Cardiac muscle cell (in vitro differentiated cells and primary cell): ENCODE results near the gene DHH. TPM values are rescaled to one million over a fixed set of nuclear protein-coding genes. Genes with fewer than 3 reads are reported as not detected.

ENCODE experiments used
- DNase-seq, 2 donors: peaks; one replicate each; pipeline versions ENCODE4 v3.0.0 to v3.0.0-alpha.2; 2010 to 2017; ENCODE audit warnings: low read depth in 1 of 2, low spot score in 1 of 2
- H3K27ac ChIP-seq: fragments of 200-600 bp; sonication (generic); 2 replicates; pipeline ENCODE4 v1.5.1; 2016
- H3K27me3 ChIP-seq: fragments of 200-600 bp; sonication (generic); 2 replicates; pipeline ENCODE4 v1.6.0; 2016; ENCODE audit warnings: control low read depth
- H3K36me3 ChIP-seq: fragments of 200-600 bp; sonication (generic); 2 replicates; pipeline ENCODE4 v1.5.1; 2016; ENCODE audit warnings: control low read depth
- H3K4me1 ChIP-seq: fragments of 200-600 bp; sonication (generic); 2 replicates; pipeline ENCODE4 v1.8.1; 2017; ENCODE audit warnings: low read depth, mild to moderate bottlenecking, mixed run types
- H3K4me3 ChIP-seq: fragments of 200-600 bp; sonication (generic); 2 replicates; pipeline ENCODE4 v1.5.1; 2016; ENCODE audit warnings: mild to moderate bottlenecking
- H3K9me3 ChIP-seq: fragments of 200-600 bp; sonication (generic); 2 replicates; pipeline ENCODE4 v1.5.1; 2017; ENCODE audit warnings: low read depth, mild to moderate bottlenecking, control low read depth
- CTCF ChIP-seq: IDR thresholded peaks from 2 replicates; pipeline ENCODE4 v1.5.1; 2012; ENCODE audit warnings: low read depth, mild to moderate bottlenecking, low read length
- polyA plus RNA-seq: library from polyadenylated mRNA; unstranded; fragments of >200 nt; fragmentation: Nextera tagmentation; extraction: Ambion mirVana; gene quantifications from 2 replicates; pipeline ENCODE4 v1.2.1, GENCODE V29; 2016
- total RNA-seq: library from RNA; depleted of rRNA; stranded (reverse); fragments of >200 nt; gene quantifications from 2 replicates; pipeline ENCODE4 v1.2.3, GENCODE V29; 2016

DHH gene
- total and polyA plus RNA-seq, 2 experiments from 2014 or later, result 0.36 TPM; not detected in 1

- Histone ChIP-seq H3K27ac (no peak overlapping the region), H3K4me1 (peaks cover 12% of the 10 kb centered on the region), H3K4me3 (no peak overlapping the region), H3K27me3 (peaks cover 78% of the 10 kb centered on the region), H3K36me3 (peaks cover 6% of the 10 kb centered on the region), H3K9me3 (no peaks in the 10 kb centered on the region)
- no peak for TF ChIP-seq CTCF
- no peak for DNase-seq
Measured at GRCh38 chr12:49092816-49093406, 1.7 kb downstream of the DHH start.

- Histone ChIP-seq H3K36me3 (peaks cover 2% of the 10 kb centered on the region), H3K27me3 (peaks cover 85% of the 10 kb centered on the region), H3K27ac (no peak overlapping the region), H3K4me1 (peaks cover 12% of the 10 kb centered on the region), H3K9me3 (no peaks in the 10 kb centered on the region), H3K4me3 (peak overlapping the region; percentile 23)
- TF ChIP-seq CTCF, result peak; percentile 66
- peak; percentile 64 to 66 for DNase-seq
Measured at GRCh38 chr12:49092086-49092815, 2.4 kb downstream of the DHH start.

GRCh38 chr12:49091836-49092085, 2.8 kb downstream of the DHH start:
- peaks cover 12% of the 10 kb centered on the region for H3K4me1 ChIP-seq
- H3K27me3 ChIP-seq, result peaks cover 90% of the 10 kb centered on the region
- peak overlapping the region; percentile 23 for H3K4me3 ChIP-seq
- no peak for DNase-seq
- H3K27ac ChIP-seq, result no peak overlapping the region
- H3K9me3 ChIP-seq, result no peaks in the 10 kb centered on the region
- TF ChIP-seq CTCF, result no peak
- no peaks in the 10 kb centered on the region for H3K36me3 ChIP-seq

- no peak for DNase-seq
- Histone ChIP-seq H3K36me3 (no peaks in the 10 kb centered on the region), H3K4me1 (peaks cover 12% of the 10 kb centered on the region), H3K4me3 (peak overlapping the region; percentile 23), H3K9me3 (no peaks in the 10 kb centered on the region), H3K27ac (no peak overlapping the region), H3K27me3 (peaks cover 95% of the 10 kb centered on the region)
- TF ChIP-seq CTCF, result no peak
Measured at GRCh38 chr12:49091056-49091835, 3.4 kb downstream of the DHH start.

GRCh38 chr12:49089821-49090773, 4.5 kb downstream of the DHH start:
- no peaks in the 10 kb centered on the region for H3K9me3 ChIP-seq
- peak overlapping the region; percentile 11 for H3K4me3 ChIP-seq
- peak; percentile 28 for TF ChIP-seq CTCF
- peak; percentile 47 to 72 for DNase-seq
- H3K4me1 ChIP-seq, result peaks cover 12% of the 10 kb centered on the region
- H3K36me3 ChIP-seq, result no peaks in the 10 kb centered on the region
- peaks cover 96% of the 10 kb centered on the region for H3K27me3 ChIP-seq
- H3K27ac ChIP-seq, result no peak overlapping the region
